Measurements from ENCODE around the gene MNT.

MNT gene

DNA sequence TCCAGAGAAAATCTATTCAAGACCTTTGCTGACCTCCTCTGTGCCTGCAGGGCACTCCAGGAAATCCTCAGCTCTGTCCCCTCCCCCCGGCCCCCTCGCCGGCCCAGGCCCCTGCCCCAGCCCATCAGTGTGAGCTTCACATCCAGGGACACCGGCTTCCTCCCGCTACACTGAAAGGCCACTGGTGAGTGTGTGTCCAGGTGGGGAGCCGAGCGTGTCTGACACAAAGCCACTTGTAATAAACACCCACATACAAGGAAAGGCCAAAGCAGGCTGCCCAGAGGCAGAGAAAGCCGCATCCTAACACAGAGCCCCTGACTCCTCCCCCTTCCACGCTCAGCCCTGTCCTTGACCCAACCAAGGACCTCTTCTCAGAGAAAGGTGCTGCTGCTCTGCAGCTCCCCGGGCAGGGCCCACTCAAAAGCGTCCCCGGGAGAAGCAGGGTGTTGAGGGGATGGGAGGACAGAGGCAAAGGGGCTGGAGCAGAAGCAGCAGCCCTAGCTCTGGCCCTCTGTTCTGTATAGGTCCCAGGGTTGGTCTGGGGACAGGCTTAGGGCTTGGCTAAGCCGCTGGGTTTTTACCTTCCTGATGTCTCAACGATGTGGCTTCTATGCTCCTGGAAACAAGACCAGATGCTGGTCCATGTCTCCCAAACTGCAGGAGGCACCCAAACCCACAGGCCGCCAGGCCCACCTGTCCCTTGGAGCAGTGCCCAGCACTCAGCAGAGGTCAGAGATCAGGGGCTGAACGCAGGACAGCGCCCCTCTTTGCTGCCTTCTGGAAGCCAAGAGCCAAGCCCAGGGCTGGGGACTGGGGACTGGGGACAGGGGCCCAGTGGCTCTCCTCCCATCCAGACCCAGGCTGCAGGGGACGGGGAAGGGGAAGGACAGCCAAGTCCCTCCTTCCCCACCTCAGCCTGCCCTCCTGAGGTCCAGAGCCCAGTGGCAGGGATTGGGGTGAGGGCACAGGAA is 15.3 kb downstream of the MNT start:
- H3K27me3 ChIP-seq: no peaks in the 10 kb centered on the region
- peak overlapping the region in 1 of 2 donors; percentile 5 for H3K27ac ChIP-seq
- no peak overlapping the region for H3K4me3 ChIP-seq
- H3K36me3 ChIP-seq: peaks cover 17 to 50% (median 33%) of the 10 kb centered on the region in 3 donors
- TF ChIP-seq, protein P1, sequence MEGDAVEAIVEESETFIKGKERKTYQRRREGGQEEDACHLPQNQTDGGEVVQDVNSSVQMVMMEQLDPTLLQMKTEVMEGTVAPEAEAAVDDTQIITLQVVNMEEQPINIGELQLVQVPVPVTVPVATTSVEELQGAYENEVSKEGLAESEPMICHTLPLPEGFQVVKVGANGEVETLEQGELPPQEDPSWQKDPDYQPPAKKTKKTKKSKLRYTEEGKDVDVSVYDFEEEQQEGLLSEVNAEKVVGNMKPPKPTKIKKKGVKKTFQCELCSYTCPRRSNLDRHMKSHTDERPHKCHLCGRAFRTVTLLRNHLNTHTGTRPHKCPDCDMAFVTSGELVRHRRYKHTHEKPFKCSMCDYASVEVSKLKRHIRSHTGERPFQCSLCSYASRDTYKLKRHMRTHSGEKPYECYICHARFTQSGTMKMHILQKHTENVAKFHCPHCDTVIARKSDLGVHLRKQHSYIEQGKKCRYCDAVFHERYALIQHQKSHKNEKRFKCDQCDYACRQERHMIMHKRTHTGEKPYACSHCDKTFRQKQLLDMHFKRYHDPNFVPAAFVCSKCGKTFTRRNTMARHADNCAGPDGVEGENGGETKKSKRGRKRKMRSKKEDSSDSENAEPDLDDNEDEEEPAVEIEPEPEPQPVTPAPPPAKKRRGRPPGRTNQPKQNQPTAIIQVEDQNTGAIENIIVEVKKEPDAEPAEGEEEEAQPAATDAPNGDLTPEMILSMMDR (IDR thresholded peaks at IDR 0.05): no peak
- no peak for DNase-seq
- H3K9me3 ChIP-seq: no peaks in the 10 kb centered on the region
- intact Hi-C loops (cut with DNase I; ENCODE audit: low total_unique reads): loop anchor here (10.0 kb wide), 1 partner anchor 269 kb away; no protein-coding TSS in a partner anchor
- peaks cover 0 to 29% (median 9%) of the 10 kb centered on the region in 4 donors for H3K4me1 ChIP-seq

DNA sequence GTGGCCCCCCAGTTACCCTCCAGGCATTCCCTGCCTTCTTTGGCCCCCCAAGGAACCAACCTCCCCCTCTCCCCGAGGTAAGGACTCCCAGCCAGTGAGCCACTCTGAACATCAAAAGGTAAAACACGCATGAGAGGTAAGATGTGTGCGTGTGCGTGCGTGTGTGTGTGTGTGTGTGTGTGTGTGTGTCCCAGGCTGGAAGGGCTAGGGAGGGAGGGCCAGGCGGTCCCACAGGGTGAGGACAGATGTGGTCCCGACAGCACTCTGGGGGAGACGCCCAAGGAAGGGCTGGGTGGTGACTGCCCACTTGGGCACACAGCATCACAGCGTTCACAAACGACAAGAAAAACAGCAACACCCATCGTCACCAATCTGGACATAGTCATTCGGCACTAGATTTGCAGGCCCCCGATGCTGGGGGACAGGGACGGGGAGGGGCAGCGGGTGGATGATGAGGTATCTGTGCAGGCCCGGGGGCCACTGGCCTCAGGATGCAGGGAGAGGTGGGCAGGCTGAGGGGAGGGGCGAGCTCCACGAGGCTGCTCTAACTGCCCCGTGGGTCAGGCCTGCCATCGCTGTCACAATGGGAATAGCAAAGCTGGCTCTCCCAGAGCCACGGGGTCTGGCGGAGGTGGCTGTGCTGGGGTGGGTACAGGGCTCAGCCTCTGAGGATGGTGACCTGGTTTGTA is 16.3 kb downstream of the MNT start:
- peaks cover 0 to 20% (median 3%) of the 10 kb centered on the region in 4 donors for H3K4me1 ChIP-seq
- peaks cover 17 to 59% (median 39%) of the 10 kb centered on the region in 3 donors for H3K36me3 ChIP-seq
- no peak for DNase-seq
- H3K27ac ChIP-seq: peak overlapping the region in 1 of 2 donors; percentile 5
- H3K4me3 ChIP-seq: no peak overlapping the region
- no peaks in the 10 kb centered on the region for H3K27me3 ChIP-seq
- H3K9me3 ChIP-seq: no peaks in the 10 kb centered on the region
- TF ChIP-seq, protein P1 (IDR thresholded peaks at IDR 0.05): no peak
- intact Hi-C loops (cut with DNase I; ENCODE audit: low total_unique reads): loop anchor here (10.0 kb wide), 1 partner anchor 270 kb away; no protein-coding TSS in a partner anchor

DNA sequence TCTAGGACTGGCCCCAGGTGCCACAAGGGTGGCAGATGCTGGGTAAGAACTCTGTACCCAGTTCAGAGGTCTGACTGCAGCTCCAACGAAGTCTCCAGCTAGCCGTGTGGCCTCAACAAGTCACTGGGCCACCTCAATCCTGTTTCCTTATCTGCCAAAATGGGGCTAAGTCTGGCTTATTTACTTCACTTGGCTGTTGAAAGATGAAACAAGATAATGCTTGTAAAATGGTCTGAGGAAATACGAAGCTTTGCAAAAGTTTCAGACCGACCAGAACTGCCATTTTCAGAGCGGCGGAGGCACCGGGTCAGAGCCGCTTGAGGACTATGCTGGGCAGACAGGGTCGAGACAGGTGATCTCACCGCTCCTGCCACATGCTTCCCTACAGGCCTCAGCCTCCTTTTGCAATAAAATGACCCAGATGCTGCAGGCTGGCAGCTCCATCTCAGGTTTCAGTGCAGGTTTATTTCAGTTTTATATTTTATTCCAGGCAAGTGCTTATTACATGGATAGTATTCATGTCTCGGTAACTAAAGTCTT is 17.2 kb downstream of the MNT start:
- intact Hi-C loops (cut with DNase I; ENCODE audit: low total_unique reads): loop anchor here (10.0 kb wide), 1 partner anchor 271 kb away; no protein-coding TSS in a partner anchor
- H3K9me3 ChIP-seq: no peaks in the 10 kb centered on the region
- no peak for DNase-seq
- TF ChIP-seq, protein P1 (IDR thresholded peaks at IDR 0.05): no peak
- H3K27me3 ChIP-seq: no peaks in the 10 kb centered on the region
- H3K4me1 ChIP-seq: peaks cover 0 to 19% (median 3%) of the 10 kb centered on the region in 4 donors
- H3K36me3 ChIP-seq: peaks cover 17 to 68% (median 48%) of the 10 kb centered on the region in 3 donors
- peak overlapping the region in 1 of 2 donors; percentile 36 for H3K27ac ChIP-seq
- H3K4me3 ChIP-seq: no peak overlapping the region

DNA sequence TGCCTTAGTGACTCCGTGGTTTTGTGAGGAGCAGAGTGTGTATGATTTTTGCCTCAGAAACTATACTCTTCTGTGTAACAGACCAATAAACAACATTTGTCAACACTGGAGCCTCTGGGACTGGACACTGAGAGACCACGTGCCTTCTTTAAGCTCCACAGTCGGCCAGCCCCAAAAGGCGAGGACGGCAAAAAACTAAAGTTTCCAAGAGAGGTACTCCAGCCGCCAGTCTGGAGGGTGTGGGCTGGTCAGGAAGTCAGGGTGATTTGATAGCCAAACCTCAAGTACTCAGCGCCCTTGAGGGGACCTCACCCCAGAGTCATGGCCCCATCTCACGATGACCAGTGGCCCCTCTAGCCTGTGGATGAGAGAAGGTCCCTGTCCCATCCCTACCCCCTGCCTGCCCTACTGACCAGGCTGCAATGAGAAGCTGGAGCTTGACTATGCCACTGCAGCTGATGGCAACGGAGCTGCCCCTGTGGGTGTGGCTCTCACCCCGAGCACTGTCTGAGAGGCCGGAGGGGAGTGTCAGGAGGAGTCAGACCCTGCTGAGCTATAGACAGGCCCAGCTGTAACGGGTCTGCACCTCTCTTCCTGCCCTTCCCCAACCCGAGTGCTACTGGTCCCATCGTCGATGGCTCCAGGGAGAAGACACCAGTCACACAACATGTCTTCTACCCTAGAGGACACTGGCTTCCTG is 19.8 kb downstream of the MNT start:
- Histone ChIP-seq H3K4me3 (no peak overlapping the region), H3K4me1 (peaks cover 0 to 19% (median 3%) of the 10 kb centered on the region in 4 donors), H3K36me3 (peaks cover under 1 to 73% (median 45%) of the 10 kb centered on the region in 3 donors), H3K9me3 (no peaks in the 10 kb centered on the region), H3K27me3 (no peaks in the 10 kb centered on the region), H3K27ac (no peak overlapping the region)
- TF ChIP-seq, protein P1 (IDR thresholded peaks at IDR 0.05): no peak
- DNase-seq: no peak
- intact Hi-C loops (cut with DNase I; ENCODE audit: low total_unique reads): loop anchor here (1.0 to 10.0 kb wide), 2 partner anchors 35 to 274 kb away; no protein-coding TSS in a partner anchor

All from tibial artery (tissue), 4 donors.